ENCODE data around the gene DDX56. TPM values are rescaled to one million over a fixed set of nuclear protein-coding genes. Genes with fewer than 3 reads are reported as not detected.

DDX56 gene
- total and polyA plus RNA-seq, 2 of the 13 experiments (the other 11 are each of a cell fraction or from before 2014, with no cell fraction given), result 82.6 to 120 TPM

DNA sequence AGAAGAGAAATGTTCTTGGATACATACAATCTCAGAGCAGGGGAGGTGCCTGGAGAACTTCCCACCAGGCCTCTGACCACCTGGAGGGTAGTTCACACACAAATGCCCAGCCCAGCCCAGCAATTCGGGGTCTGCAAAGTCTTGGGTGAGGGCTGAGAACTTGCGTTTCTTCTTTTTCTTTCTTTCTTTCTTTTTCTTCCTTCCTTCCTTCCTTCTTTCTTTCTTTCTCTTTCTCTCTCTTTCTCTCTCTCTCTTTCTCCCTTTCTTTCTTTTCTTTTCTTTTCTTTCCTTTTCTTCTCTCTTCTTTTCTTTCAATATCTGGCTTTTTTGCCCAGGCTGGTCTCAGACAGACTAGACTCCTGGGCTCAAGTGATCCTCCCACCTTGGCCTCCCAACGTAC, 54.9 kb downstream of the DDX56 start:
- Histone ChIP-seq H3K4me2 (ENCODE audit: low read depth, low read length) (no peak overlapping the region), H3K4me3 (replicated peaks in 1 of 3; ENCODE audit: insufficient read depth in 1 of 3, low read depth in 2 of 3, low read length in 3 of 3) (no peak overlapping the region), H3K36me3 (replicated peaks in 1 of 2; ENCODE audit: control insufficient read depth in 1 of 2, insufficient read depth in 2 of 2, low read length in 2 of 2) (peaks cover 15 to 49% of the 10 kb centered on the region in 2 experiments), H2AFZ (ENCODE audit: low read length) (no peak overlapping the region), H3K27me3 (ENCODE audit: control insufficient read depth in 1 of 2, insufficient read depth in 2 of 2, low read length in 2 of 2) (no peaks in the 10 kb centered on the region), H3K9me3 (ENCODE audit: low read length) (no peaks in the 10 kb centered on the region), H3K9ac (ENCODE audit: insufficient read depth, low read depth, low read length) (no peak overlapping the region), H4K20me1 (ENCODE audit: insufficient read depth, low read length) (no peaks in the 10 kb centered on the region), H3K79me2 (ENCODE audit: insufficient read depth, low read length) (no peaks in the 10 kb centered on the region), H3K27ac (ENCODE audit: extremely low read length, insufficient read depth, low read length) (no peak overlapping the region), H3K4me1 (ENCODE audit: insufficient read depth, low read length) (no peaks in the 10 kb centered on the region)
- BruUV-seq (replicated peaks), result no TSS peak
- in situ Hi-C loops (cut with HindIII; ENCODE audit: extremely low pct_ligation_motif_present, low pct_unique_long_range_greater_than_20kb), result no loop called here
- ATAC-seq (no peak), DNase-seq (ENCODE audit: low spot score) (no peak), FAIRE-seq (no peak)
- POLR2A ChIA-PET, result no interaction called here
- intact Hi-C loops (cut with micrococcal nuclease; ENCODE audit: unreplicated experiment), result no loop called here
- WGBS (ENCODE audit: low lambda C conversion rate), result 91% methylated on average over 3 of the region's 3 CpGs
- CTCF ChIA-PET (ENCODE audit: low intra/inter-chr PET ratio, low total read pairs), result no interaction called here
- TF ChIP-seq GTF3A (CRISPR knock-in tag; conservative IDR thresholded peaks at IDR 0.05) (no peak), CEBPB (IDR thresholded peaks at IDR 0.05; ENCODE audit: borderline replicate concordance, low read depth, low read length) (no peak), ZC3H4 (CRISPR knock-in tag; IDR thresholded peaks at IDR 0.05; ENCODE audit: borderline replicate concordance) (no peak), MTA1 (CRISPR knock-in tag; IDR thresholded peaks at IDR 0.05; ENCODE audit: borderline replicate concordance) (no peak), ZNF280D (CRISPR knock-in tag; IDR thresholded peaks at IDR 0.05) (no peak), PBX3 (CRISPR knock-in tag; IDR thresholded peaks at IDR 0.05; ENCODE audit: borderline replicate concordance) (no peak), HIVEP1 (CRISPR knock-in tag; IDR thresholded peaks at IDR 0.05) (no peak), ZNF326 (CRISPR knock-in tag; IDR thresholded peaks at IDR 0.05; ENCODE audit: borderline replicate concordance) (no peak), ATF4 (CRISPR knock-in tag; IDR thresholded peaks at IDR 0.05) (no peak), NCOA5 (CRISPR knock-in tag; IDR thresholded peaks at IDR 0.05) (no peak), ZBTB1 (CRISPR knock-in tag; IDR thresholded peaks at IDR 0.05; ENCODE audit: borderline replicate concordance) (no peak), ZNF629 (CRISPR knock-in tag; conservative IDR thresholded peaks at IDR 0.05) (no peak), PITX1 (CRISPR knock-in tag; IDR thresholded peaks at IDR 0.05) (no peak), SMARCC2 (IDR thresholded peaks at IDR 0.05) (no peak)
- TF ChIP-seq, protein P1, sequence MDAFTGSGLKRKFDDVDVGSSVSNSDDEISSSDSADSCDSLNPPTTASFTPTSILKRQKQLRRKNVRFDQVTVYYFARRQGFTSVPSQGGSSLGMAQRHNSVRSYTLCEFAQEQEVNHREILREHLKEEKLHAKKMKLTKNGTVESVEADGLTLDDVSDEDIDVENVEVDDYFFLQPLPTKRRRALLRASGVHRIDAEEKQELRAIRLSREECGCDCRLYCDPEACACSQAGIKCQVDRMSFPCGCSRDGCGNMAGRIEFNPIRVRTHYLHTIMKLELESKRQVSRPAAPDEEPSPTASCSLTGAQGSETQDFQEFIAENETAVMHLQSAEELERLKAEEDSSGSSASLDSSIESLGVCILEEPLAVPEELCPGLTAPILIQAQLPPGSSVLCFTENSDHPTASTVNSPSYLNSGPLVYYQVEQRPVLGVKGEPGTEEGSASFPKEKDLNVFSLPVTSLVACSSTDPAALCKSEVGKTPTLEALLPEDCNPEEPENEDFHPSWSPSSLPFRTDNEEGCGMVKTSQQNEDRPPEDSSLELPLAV (CRISPR knock-in tag; conservative IDR thresholded peaks at IDR 0.05; ENCODE audit: low read depth), result no peak
- TF ChIP-seq, protein P2, sequence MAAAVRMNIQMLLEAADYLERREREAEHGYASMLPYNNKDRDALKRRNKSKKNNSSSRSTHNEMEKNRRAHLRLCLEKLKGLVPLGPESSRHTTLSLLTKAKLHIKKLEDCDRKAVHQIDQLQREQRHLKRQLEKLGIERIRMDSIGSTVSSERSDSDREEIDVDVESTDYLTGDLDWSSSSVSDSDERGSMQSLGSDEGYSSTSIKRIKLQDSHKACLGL (CRISPR knock-in tag; IDR thresholded peaks at IDR 0.05), result no peak
- TF ChIP-seq, protein P3, sequence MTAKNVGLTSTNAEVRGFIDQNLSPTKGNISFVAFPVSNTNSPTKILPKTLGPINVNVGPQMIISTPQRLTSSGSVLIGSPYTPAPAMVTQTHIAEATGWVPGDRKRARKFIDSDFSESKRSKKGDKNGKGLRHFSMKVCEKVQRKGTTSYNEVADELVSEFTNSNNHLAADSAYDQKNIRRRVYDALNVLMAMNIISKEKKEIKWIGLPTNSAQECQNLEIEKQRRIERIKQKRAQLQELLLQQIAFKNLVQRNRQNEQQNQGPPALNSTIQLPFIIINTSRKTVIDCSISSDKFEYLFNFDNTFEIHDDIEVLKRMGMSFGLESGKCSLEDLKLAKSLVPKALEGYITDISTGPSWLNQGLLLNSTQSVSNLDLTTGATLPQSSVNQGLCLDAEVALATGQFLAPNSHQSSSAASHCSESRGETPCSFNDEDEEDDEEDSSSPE (CRISPR knock-in tag; IDR thresholded peaks at IDR 0.05), result no peak

Data from HepG2 (cell line).